HG02642 (cell line): ENCODE data around the gene SHKBP1.

ENCODE experiments used
- ATAC-seq: cut with Tn5 transposase; IDR thresholded peaks from one replicate; pipeline ENCODE4 v1.9.1; 2021; ENCODE audit warnings: mild to moderate bottlenecking; ENCODE audit not compliant: unreplicated experiment, poor library complexity

SHKBP1 gene

DNA sequence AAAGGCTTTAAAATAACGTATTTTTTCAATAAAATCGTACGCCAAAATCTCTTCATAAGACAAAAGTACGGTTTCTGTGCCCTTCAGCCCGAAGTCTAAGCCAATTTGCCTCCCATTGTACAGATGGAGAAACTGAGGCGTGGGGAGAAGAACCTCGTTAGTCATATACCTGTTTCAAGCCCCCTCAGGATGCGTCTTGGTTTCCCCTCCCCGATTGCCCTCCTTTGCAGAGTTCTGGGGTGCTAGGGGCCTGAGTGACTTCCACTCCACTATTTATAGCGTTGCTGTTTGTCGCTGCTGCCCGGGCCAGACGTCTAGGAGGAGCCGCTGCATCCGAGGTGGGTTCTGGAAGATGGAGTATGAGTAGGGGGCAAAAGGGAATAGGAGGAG is 22.2 kb downstream of the SHKBP1 start:
- no peak for ATAC-seq

DNA sequence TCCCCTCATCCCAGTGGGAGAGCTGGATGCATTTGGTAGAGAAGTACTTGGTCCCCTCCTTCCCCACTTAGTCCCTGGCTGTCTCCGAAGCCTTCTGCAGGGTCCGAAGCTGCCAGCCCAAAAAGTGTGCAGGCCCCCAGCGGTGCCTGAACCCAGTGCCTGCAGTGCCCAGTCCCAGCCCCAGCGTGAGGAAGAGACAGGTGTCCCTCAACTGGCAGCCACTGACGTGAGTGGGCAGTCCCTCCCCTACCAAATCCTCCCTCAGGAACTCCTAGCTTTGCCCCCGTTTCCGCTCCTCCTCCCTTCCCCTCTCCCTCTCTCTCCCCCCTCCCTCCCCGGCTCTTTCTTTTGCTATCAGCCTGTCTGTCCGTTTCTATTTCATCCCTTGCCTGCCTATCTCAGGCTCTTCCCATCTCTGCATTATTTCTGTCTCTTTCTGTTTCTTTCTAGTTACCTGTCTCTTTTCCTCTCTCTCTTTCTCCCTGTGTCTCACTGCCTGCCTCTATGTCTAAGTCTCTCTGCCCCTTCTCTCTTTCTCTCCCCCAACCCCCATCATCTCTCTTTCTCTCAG is 22.7 kb downstream of the SHKBP1 start:
- no peak for ATAC-seq

DNA sequence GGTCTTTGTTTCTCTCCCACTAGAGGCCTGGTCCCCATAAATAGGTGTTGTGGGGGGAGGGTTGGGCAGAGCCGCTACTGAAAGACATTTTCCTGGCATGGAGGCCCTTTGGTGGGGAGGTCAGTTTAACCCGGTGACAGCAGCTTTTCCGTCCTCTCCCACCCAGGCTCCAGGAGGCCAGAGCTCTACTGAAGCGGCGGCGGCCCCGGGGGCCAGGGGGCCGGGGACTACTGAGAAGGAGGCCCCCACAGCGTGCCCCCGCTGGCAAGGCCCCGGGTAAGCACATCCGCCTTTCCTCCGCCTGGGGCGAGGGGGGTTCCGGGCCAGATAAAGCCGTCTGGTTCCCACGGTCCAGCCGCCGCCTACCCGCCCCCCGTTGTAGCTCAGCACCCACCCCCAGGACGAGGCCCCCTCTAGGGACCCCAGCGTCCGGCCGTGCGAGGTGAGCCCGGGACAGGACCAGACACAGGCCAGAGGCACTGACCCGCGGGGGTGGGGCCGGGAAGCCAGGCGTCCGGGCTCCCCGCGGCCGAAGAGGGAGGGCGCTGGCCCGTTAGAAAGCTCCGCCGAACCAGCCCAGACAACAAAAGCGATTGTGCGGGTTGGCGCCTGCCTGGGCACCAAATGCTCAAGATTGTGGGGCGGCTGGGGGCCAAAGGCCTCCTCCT is 23.4 kb downstream of the SHKBP1 start:
- ATAC-seq, result no peak

DNA sequence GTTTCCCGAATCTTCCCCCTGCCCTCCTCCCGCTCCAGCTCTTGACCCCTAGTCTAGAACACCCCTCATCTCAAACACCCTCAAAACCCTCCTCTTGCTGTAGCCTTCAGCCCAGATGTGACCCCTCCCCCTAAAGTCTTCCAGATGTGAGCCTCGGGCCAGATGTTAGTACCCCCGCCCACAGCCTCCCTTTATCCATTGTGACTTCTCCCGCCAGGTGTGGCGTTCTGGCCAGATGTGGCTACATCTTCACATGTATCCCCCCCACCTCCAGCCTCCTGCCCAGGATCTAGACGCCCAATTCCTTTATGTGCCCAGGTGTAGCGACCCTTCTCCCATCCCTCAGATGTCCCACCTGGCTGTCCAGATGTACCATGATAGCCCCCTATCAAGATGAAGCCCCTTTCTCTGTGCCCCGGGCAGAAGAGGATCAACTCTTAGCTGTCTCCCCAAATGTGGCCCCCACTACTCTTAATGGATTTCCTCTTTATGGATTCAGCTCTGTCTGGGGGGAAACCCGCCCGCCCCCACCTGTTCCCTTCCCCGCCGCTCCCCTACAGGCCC is 24.0 kb downstream of the SHKBP1 start:
- no peak for ATAC-seq

DNA sequence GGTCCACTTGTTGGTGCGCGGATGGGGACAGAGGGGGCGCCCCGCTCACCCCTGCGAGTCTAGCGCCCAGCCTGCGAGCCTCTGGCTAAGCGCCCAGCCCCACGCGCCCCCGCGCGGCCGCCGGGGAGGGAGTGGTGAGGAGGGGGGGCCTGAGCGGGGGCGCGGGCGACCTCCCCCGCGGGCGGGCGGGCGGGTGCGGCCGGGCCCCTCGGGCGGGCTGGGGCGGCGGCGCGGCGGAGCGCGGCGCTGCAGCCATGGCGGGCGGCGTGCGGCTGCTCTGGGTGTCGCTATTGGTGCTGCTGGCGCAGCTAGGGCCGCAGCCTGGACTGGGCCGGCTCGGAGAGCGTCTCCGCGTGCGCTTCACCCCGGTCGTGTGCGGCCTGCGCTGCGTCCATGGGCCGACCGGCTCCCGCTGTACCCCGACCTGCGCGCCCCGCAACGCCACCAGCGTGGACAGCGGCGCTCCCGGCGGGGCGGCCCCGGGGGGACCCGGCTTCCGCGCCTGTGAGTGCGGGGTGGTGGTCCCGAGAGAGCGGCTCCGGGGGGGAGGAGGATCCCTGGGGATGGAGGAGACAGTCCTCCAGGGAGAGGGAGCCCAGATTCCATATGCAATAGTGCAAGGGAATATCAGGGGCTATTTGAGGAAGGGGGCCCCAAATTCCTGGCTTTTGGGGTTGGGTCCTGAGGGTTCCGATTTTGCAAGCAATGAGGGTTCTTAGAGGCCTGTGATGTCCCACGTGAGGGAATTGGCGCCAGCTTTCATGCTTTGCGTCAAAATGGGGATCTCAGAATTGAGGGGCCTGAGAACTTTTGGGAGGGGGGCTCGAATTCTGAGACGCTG is 24.7 kb downstream of the SHKBP1 start, which contains the start of gene LTBP4:
LTBP4 (plus strand) TSS at position 236 of the 841 bp plus-strand sequence; CDS start at position 255, 19 bp downstream.
- no peak for ATAC-seq

DNA sequence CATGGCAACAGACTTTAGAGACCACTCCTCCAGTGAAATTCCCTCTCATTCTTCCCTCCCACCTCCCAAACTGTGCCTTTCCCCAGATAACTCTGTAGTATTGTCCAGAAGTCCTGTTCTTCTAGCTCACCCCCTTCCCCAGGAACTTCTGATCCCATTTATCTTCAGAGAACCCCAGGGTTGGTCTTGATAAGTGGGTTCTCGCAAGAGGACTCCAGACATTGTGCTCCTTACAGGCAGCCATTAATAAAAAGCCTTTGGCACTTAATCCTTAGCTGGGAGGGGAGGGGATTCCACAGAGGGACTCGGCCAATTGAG is 26.4 kb downstream of the SHKBP1 start:
- no peak for ATAC-seq

DNA sequence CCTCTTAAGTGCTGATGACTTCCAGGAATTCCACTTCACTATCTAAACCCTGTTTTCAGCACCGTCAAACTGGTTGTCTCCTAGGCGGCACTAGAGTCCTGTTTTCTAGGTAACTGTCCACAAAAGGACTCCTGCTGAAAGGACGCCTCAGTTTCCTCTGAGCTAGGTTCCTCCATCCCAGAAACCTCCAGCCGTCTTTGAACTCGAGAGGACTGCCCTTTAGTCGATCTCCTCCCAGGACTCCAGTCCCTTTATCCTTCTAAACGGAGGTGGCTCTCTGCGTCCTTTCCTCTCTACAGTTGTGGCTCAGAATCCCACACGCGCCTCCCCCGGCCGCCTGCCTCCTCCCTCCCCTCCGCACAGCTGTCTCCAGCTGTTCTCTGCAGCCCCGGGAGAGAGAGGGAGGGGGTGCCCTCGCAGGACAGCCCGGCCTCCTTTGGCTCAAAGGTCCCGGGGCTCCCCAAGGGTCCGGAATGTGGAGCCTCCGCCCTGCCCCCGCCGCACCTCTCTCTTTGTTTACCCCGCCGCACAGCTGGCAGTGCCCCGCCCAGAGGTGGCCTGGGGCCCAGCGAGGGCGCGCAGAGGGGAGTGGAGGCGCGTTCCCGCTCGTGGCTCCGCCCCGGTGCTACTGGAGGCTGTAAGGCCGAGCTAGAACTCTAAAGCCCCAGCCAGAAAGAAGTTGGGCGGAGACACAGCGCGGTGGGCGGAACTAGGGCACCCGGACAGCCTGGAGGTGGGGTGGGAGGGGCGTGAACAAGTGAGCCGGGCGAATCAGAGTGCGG is 26.9 kb downstream of the SHKBP1 start:
- peak; percentile 68 for ATAC-seq

DNA sequence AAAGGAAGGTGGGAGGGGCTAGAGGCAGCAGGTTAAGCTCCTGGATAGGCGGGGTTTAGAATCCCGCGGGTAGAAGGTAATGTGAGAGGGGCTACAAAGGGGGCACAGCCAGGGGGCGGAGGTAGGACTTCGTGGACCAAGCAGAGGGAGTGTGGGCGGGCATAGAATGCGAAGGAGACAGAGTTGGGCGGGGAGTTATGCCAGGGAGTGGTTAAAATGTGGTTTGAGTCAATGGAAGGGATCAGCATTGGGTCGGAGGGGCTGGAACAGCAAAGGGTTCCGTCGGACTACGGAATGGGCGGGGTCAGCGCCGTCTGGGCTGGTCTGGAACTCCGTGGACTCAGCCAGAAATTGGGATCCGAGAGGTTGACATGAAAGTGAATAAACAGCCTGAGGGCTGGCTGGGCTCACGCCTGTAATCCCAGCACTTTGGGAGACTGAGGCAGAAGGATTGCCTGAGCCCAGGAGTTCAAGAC is 27.5 kb downstream of the SHKBP1 start:
- no peak for ATAC-seq

DNA sequence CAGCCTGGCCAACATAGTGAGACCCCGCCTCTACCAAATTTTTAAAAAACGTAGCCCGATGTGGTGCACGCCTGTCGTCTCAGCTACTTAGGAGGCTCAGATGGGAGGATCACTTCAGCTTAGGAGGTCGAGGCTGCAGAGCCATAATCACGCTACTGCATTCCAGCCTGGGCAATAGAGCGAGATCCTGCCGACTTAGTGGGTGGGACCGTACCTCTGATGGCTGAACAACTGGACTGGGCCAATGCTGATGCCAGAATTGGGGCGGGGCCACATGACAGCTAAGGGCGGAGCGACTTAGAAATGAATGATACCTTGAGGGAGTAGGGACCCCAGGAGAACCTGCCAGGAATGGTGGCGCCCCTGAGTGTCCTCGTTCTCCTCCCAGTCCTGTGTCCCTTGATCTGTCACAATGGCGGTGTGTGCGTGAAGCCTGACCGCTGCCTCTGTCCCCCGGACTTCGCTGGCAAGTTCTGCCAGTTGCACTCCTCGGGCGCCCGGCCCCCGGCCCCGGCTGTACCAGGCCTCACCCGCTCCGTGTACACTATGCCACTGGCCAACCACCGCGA is 28.1 kb downstream of the SHKBP1 start:
- ATAC-seq, result no peak

DNA sequence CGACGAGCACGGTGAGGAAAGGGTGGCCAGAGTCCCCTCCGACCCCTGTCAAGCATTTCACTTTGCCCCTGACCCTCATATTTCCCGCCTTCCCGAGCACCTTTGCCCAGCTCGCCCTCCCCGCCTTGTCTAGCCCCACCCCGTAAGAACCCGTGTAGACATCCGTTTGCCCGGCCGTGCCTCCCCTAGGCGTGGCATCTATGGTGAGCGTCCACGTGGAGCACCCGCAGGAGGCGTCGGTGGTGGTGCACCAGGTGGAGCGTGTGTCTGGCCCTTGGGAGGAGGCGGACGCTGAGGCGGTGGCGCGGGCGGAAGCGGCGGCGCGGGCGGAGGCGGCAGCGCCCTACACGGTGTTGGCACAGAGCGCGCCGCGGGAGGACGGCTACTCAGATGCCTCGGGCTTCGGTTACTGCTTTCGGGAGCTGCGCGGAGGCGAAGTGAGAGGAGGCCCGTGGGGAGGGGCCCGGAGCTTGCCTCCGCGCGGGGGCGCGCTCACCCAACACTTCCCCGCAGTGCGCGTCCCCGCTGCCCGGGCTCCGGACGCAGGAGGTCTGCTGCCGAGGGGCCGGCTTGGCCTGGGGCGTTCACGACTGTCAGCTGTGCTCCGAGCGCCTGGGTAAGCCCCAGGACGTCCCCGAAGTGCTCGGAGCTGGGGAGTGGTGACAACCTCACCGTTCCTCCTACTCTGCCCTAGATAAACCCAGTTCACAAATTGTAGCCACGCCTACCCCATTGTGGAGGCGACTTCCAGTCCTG is 28.7 kb downstream of the SHKBP1 start:
- ATAC-seq, result peak; percentile 37

DNA sequence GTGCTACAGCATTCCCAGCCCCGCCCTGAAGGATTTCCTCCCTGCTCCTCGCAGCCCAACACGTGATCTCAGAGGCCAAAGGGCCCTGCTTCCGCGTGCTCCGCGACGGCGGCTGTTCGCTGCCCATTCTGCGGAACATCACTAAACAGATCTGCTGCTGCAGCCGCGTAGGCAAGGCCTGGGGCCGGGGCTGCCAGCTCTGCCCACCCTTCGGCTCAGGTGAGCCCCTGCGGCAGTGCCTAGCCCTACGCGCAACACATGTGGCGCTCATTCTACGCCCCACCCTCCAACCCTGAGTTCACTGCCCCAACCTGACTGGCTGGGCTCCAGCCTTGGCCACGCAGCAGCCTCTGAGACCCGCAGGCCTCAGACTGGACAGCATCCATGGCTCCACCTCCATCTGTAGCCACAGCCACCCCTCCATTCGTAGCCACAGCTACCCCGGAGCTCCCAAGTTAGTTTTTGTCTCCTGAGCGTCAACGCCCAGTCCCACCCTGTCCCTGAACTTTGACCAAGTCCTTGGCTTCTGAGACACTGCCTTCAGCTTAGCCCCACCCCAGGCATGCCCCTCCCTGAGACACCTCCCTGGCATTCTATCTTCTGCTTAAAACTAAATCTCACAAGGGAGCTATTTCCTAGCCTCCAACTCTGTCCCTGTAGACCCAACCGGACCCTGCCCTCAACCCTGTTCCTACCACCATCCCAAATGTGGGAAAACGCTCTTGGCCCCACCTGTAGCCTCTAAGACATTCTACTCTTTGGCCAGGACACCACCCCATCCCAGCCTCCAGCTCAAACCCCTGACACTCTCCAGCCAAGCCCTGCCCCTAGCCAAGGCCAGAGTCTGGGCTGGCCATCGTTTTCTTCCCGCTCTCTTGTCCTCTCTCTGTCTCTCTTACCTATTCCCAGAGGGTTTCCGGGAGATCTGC is 30.9 kb downstream of the SHKBP1 start:
- ATAC-seq, result no peak

DNA sequence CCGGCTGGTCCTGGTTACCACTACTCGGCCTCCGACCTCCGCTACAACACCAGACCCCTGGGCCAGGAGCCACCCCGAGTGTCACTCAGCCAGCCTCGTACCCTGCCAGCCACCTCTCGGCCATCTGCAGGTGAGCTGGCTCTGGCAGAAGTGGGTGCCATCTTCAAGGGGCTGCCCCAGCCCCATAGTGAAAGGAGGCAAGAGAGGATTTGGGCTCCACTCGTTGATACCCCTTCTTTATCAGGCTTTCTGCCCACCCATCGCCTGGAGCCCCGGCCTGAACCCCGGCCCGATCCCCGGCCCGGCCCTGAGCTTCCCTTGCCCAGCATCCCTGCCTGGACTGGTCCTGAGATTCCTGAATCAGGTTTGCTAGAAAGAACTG is 31.6 kb downstream of the SHKBP1 start:
- no peak for ATAC-seq

DNA sequence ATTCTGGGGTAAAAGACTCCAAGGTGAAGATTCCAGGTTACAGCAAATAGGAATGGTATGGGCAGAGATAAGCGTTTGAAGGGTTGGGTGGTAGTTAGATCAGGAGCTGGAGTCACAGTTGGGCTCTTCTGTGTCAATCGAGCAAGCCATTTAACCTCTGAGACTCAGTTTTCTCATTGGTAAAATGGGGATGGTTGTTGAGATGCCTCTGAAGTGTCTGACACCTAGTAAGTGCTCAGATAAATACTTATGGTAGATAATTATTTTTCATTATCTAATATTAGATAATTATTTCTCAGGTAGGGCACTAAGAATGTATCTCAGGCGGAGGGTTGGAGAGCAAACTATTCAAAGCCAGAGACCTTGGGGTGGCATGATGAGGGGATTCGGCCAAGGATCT is 32.3 kb downstream of the SHKBP1 start:
- ATAC-seq, result no peak

DNA sequence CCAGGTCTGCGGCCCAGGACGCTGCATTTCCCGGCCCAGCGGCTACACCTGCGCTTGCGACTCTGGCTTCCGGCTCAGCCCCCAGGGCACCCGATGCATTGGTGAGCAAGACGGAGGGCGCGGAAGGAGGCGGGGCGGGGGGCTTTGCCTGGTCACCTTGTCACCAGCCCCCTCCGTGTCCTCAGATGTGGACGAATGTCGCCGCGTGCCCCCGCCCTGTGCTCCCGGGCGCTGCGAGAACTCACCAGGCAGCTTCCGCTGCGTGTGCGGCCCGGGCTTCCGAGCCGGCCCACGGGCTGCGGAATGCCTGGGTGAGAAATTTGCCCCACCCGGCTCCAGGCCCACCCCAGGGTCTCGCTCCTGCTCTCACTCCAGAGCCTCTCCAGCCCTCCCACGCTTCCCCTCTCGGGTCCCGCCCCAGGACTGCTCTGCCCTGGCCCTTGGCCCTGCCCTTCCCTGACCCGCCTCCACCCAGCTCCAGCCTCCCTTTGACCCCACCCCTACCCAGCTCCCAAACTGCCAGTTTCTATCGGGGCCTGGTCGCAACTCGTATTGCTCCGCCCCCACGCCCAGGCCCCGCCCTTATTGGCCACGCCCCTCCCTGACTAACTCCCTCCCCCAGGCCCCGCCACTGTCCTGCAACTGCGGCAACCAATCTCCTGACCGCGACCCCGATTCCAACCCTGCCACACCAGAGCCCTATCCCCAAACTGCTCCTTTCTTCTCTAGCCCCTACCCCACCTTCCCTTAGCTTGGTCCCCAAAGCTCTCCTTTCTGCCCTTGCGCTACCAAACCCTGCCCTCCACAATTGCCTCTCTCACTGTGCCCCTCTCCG is 33.1 kb downstream of the SHKBP1 start:
- peak; percentile 45 for ATAC-seq

DNA sequence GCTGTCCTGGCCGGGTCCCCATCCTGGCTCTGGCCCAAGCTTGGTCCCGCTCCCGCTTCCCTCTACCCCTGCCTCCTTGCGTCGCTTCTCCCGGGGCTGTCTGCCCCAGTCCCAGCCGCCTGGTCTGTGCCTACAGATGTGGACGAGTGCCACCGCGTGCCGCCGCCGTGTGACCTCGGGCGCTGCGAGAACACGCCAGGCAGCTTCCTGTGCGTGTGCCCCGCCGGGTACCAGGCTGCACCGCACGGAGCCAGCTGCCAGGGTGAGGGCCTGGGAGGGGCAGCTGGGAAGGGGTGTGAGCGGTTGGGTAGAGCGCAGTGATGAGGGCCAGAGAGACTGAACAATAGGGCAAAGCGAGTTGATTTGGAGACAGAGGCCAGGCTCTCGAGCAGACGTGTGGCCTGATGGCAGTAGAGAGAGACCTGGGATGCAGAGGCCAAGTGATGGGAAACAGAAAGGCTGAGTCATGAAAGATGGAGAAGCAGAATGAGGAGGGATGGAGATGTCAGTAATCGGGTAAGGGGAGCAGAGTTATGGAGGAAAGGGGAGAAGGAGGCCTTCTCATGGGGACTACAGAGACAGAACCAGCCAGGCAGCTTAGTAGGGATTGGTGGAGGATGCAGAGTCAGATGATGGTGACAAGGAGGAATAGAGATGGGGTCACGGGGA is 33.9 kb downstream of the SHKBP1 start:
- ATAC-seq, result no peak

DNA sequence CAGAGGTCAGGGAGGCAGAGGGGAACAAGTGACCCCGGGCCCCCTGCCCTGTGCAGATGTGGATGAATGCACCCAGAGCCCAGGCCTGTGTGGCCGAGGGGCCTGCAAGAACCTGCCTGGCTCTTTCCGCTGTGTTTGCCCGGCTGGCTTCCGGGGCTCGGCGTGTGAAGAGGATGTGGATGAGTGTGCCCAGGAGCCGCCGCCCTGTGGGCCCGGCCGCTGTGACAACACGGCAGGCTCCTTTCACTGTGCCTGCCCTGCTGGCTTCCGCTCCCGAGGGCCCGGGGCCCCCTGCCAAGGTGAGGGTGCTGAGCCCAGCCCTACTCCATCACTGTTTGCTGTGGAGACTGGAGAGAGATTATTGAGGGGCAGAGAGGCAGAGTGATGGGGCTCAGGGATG is 34.4 kb downstream of the SHKBP1 start:
- no peak for ATAC-seq
